HG02763 (cell line): ENCODE data around the gene TLR4.

Experiments used
- ATAC-seq: cut with Tn5 transposase; IDR thresholded peaks from one replicate; pipeline ENCODE4 v1.9.1; 2021; ENCODE audit warnings: mild to moderate bottlenecking, moderate library complexity; ENCODE audit not compliant: unreplicated experiment

TLR4 gene

GRCh38 chr9:117742131-117742530 is 37.9 kb downstream of the TLR4 start:
- no peak for ATAC-seq

GRCh38 chr9:117744369-117744768 is 40.2 kb downstream of the TLR4 start:
- no peak for ATAC-seq

- no peak for ATAC-seq
These were observed 40.7 kb downstream of the TLR4 start for GRCh38 chr9:117744856-117745389.

GRCh38 chr9:117745598-117745997 is 41.4 kb downstream of the TLR4 start:
- ATAC-seq, result no peak

- no peak for ATAC-seq
These were observed 42.1 kb downstream of the TLR4 start for GRCh38 chr9:117746263-117746662.

- no peak for ATAC-seq
These were observed 43.3 kb downstream of the TLR4 start for GRCh38 chr9:117747386-117747970.

- ATAC-seq, result no peak
These were observed 46.2 kb downstream of the TLR4 start for GRCh38 chr9:117750401-117750800.

- ATAC-seq, result no peak
These were observed 48.7 kb downstream of the TLR4 start for GRCh38 chr9:117752894-117753293.

- no peak for ATAC-seq
These were observed 53.5 kb downstream of the TLR4 start for GRCh38 chr9:117757561-117758190.

GRCh38 chr9:117763314-117763713 is 59.1 kb downstream of the TLR4 start:
- no peak for ATAC-seq

- ATAC-seq, result no peak
These were observed 64.7 kb downstream of the TLR4 start for GRCh38 chr9:117768750-117769395.

- no peak for ATAC-seq
These were observed 66.9 kb downstream of the TLR4 start for GRCh38 chr9:117771136-117771535.

GRCh38 chr9:117772960-117773359 is 68.8 kb downstream of the TLR4 start:
- no peak for ATAC-seq
